ENCODE data around the gene FLT1.

The FLT1 gene, protein sequence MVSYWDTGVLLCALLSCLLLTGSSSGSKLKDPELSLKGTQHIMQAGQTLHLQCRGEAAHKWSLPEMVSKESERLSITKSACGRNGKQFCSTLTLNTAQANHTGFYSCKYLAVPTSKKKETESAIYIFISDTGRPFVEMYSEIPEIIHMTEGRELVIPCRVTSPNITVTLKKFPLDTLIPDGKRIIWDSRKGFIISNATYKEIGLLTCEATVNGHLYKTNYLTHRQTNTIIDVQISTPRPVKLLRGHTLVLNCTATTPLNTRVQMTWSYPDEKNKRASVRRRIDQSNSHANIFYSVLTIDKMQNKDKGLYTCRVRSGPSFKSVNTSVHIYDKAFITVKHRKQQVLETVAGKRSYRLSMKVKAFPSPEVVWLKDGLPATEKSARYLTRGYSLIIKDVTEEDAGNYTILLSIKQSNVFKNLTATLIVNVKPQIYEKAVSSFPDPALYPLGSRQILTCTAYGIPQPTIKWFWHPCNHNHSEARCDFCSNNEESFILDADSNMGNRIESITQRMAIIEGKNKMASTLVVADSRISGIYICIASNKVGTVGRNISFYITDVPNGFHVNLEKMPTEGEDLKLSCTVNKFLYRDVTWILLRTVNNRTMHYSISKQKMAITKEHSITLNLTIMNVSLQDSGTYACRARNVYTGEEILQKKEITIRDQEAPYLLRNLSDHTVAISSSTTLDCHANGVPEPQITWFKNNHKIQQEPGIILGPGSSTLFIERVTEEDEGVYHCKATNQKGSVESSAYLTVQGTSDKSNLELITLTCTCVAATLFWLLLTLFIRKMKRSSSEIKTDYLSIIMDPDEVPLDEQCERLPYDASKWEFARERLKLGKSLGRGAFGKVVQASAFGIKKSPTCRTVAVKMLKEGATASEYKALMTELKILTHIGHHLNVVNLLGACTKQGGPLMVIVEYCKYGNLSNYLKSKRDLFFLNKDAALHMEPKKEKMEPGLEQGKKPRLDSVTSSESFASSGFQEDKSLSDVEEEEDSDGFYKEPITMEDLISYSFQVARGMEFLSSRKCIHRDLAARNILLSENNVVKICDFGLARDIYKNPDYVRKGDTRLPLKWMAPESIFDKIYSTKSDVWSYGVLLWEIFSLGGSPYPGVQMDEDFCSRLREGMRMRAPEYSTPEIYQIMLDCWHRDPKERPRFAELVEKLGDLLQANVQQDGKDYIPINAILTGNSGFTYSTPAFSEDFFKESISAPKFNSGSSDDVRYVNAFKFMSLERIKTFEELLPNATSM (N-terminal part only)

DNA sequence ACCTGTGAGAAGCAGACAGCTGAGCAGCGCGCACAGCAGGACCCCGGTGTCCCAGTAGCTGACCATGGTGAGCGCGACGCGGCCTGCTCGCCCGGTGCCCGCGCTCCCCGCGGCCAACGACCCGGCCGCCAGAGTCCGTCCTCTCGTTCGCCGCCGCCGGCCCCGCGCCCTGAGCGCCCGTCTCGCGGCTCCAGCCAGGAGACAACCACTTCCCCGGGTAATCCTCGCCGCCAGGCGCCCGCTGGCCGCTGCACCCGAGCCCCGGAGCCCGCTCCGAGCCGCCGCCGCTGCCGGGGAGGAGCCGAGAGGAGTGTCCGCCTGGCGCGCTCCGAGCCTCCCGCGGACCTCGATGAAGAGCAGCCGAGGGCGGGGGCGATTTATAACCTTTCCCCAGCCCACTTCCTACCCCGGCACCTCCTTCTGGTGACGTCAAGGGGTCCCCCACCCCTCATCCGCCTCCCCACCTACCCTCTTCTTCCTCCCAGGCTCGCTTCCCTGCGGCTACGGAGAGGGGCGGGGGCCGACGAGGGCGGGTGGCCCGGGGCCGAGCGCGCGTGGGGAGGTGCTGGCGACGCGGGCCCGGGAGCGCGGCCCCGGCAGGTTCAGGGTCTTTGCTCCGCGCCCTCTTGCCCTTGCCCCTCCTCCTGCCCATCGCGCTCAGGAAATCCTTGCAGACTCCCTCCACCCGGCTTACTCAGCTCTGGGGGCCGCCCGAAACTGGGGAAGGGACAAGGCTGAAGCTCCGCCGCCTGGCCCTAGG is at the start of gene FLT1:
Gene FLT1, minus strand, starts transcription at position 351 of the 760 bp plus-strand sequence. Its CDS starts 285 bp downstream, at position 66.
- DNase-seq (ENCODE audit: low read depth, low spot score): no peak

DNA sequence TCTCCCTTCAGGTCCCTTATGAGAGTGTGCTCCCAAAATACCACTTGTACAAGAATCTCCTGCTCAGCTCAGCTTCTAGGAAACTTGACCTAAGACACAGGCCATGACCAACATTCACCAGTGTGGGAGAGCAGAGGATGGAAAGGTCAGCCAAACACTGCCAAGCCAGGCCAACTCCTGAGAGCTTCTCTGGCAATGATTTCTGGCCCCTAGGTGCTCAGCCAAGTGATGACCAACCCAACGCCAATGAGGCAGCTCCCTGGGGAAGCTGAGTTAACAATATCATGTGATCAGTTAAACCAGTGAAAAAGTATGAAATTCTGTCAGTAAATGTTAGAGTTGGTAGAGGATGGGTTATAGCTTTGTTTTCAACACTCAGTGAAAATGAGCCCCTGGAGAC is 49.1 kb upstream of the FLT1 start:
- DNase-seq (ENCODE audit: low read depth, low spot score): no peak

DNA sequence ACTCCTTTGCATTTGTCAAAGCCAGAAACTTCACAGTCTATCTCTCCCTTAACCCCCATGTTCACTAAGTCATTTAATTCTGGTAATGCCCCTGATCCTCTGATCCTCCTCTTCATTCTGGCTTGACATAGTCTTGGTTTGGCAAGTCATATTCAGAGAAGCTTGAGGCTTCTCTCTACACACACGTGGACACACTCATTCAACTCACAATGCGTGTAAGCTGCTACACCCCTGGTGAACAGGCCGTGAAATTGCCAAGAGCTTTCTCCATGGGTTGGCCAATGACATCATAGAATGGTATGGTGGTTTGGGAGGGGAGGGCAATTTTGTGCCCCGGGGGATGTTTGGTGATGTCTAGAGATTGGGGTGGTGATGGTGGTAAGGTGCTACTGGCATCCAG is 47.9 kb upstream of the FLT1 start:
- DNase-seq (ENCODE audit: low read depth, low spot score): no peak

DNA sequence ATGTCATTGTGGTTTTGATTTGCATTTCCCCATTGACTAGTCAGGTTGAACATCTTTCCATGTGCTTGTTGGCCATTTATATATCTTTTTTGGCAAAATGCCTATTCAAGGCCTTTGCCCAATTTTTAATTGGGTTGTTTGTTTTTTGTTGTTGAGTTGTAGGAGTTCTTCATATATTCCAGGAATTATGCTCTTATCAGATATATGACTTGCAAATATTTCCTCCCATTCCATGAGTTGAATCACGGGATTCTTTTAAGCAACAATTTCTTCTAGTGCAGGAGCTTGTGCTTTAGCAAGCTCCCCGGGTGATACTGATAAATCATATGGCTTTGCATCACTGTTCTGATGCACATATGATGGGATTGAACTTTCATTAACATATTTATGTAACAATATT is 47.0 kb upstream of the FLT1 start:
- DNase-seq (ENCODE audit: low read depth, low spot score): no peak

DNA sequence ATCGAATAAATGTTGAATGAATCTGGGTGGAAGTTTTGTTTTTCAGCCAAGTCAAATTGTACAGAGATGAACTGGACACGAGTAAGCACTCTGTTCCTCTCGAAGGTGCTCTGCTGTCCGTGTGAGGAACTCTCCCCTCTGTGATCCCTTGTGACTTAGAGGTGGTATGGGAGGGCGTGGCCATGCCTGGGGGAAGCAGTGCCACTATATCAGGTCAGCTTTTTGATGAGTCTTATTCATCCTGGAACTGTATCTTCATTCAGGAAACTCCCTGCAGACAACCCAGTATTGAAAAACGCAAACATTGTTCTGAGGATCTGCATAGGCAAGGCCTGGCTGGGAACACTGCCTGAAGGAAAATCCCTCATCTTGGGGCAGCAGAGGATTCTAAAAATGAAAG is 45.7 kb upstream of the FLT1 start:
- no peak for DNase-seq (ENCODE audit: low read depth, low spot score)

DNA sequence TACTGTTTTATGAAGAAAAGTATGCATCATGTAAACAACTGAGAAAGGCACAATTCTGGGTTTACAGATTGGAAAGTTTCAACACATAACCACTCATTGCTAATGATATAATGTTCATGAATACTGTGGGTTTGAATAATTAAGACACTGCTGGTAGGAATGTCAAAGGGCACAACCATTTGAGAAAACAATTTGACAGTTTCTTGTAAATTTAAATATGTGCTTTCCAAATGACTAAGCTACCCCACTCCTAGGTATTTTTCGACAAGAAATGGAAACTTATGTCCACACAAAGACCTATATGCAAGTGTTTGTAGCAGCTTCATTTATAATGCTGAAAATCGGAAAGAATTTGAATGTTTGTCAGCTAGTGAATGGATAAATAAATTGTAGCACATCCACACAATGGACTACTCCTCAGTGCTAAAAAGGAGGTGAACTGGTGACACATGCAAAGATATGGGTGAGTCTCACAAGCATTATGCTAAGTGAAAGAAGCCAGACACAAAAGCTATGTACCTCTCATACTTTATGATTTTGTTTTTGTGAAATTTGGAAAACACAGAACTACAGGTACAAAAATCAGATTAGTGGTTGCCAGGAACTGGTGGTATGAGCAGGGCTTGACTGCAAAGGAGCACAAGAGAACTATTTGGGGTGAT is 44.8 kb upstream of the FLT1 start:
- no peak for DNase-seq (ENCODE audit: low read depth, low spot score)

DNA sequence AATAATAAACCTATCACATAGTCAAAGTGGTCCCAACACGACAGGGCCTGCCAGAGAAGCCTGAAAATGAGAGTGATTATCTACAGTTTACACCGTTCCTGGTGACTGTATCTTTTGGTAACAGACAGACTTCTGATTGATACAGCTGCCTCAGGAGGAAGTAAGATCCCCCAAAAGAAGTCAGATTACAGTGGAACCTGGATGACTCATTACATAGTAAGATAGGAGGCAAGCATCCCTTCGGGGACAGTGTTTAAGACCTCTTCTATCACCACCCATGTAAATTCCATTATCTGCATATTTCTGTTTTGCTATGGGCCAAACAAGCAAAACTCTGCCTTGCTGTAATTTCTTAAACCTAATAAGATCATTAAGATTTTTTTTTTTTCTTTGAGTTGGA is 44.0 kb upstream of the FLT1 start:
- no peak for DNase-seq (ENCODE audit: low read depth, low spot score)

DNA sequence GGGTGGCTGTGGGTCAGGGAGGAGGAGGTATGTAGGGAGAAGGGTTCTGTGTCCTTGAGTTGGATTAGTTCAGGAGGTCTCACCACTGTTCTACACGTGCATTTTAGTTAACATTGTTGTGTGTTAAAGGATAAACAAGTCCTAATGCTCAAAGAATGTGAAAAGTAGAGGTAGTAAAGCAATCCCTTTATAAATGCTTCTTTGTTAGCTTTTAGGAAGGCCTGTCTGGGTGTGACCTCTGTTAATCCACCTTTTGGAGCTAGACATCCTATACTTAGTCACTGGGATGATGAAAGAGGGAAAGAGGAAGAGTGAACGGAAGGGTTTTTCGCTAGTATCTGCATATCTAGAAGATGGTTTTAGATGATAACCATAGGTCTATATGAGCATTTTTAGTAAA is 42.2 kb upstream of the FLT1 start:
- no peak for DNase-seq (ENCODE audit: low read depth, low spot score)

DNA sequence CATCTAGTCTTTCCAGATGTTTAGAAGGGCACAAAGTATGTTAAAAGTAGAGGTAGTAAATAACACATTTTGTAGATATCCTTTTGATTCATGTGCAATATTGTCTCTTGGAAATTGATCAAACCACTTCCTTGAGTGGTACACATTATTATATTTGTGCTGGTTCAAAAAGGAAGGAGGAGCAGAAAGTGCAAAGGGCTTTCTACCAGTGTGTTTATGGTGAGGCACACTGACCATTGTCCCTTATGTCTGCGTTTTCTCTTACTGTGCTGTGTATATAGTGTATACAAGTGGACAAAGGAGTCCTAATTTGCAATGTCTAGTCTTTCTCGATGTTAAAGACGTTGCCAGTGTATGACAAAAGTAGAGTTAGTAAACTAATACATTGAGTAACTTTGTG is 41.4 kb upstream of the FLT1 start:
- no peak for DNase-seq (ENCODE audit: low read depth, low spot score)

DNA sequence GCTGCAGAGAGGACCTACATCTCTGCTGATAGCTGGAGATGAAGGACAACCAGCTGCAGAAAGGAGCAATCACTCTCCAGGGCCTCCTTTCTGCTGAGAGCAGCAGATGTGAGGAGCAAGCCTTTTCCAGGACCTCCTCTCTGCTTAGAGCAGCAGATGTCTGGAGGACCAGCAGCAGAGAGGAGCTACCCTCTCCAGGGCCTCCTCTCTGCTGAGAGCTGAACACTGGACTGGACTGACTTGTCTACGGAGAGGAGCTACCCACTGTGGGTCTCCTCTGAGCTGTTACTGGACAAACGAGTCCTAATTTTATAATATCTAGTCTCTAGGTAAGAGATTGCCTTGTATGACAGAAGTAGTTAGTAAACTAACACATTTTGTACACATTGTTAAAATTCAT is 40.8 kb upstream of the FLT1 start:
- DNase-seq (ENCODE audit: low read depth, low spot score): no peak

DNA sequence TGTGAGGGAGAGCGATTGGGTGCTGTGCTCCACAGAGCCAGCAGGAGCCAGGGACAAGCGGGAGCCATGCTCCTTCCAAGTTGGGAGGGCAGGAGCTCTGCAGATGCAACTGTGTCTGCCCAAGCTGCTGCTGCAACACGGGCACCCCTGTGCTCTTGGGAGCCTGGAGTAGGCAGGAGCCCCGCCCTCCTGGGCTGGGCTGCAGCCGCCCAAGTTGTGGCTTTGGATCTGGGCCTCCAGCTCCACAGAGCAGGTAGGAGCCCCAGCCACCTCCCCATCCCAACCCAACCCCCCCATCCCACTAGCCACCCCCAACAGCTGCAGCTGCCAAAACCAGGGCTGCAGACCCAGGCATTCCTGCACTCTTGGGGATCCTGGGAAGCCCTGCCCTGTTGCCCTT is 39.9 kb upstream of the FLT1 start:
- no peak for DNase-seq (ENCODE audit: low read depth, low spot score)

DNA sequence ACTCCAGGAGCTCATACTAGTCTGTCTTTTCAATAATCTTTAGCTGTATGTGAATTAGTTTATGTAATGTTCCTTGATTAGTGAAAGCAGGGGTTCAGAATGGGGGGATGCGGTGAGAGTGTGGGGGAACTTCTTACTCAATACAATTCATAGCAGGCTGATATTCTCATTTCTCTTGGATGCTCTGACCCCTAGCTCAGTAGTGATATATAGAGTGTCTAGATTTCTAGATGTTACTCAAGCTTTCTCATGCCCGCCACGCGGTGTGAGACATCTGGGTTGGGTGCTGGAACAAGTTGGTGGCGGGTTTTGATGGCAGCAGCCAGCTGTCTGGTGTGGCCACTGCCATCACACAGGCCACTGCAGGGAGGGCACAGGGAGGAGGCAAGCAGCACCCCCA is 39.3 kb upstream of the FLT1 start:
- no peak for DNase-seq (ENCODE audit: low read depth, low spot score)

DNA sequence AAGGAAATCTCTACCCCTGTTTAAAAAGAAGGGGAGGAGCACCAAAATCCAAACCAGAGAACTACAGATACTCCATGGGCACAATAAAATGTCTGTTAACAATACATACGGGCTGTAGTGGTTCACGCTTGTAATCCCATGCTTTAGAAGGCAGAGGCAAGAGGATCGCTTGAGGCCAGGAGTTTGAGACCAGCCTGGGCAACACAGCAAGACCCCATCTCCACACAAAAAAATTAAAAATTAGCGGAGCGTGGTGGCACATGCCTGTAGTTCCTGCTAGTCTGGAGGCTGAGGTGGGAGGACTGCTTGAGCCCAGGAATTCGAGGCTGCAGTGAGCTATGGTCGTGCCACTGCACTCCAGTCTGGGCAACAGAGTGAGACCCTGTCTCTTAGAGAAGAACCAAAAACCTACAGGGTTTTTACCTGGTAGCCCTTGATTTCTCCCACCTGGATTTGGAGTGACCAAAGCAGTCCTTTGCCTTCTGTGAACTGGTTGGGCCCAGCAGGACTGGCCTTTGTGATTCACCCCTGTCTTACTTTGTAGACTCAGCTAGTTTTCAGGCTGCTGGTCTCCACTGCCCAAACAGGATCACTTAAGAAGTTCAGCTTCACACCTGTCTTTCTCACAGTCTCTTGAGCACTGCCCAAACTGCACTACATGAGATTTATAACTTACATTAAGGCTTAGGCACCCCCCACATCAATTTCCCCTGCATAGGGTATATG is 38.7 kb upstream of the FLT1 start:
- DNase-seq (ENCODE audit: low read depth, low spot score): no peak

DNA sequence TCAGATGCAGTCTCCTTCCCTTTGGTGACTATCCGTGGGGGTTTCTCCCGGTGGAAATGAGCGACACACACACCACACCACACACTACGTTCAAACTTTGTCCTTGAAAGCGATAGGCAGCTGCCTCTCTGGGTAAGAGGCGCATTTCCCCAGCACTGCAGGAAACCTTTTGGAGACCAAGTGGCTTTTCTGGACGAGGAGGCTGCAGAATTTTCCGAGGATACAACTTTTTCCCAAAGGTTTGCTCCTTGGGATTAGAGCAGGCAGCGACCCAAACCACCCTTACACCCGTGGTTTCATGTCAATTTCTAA is 38.2 kb upstream of the FLT1 start:
- no peak for DNase-seq (ENCODE audit: low read depth, low spot score)

DNA sequence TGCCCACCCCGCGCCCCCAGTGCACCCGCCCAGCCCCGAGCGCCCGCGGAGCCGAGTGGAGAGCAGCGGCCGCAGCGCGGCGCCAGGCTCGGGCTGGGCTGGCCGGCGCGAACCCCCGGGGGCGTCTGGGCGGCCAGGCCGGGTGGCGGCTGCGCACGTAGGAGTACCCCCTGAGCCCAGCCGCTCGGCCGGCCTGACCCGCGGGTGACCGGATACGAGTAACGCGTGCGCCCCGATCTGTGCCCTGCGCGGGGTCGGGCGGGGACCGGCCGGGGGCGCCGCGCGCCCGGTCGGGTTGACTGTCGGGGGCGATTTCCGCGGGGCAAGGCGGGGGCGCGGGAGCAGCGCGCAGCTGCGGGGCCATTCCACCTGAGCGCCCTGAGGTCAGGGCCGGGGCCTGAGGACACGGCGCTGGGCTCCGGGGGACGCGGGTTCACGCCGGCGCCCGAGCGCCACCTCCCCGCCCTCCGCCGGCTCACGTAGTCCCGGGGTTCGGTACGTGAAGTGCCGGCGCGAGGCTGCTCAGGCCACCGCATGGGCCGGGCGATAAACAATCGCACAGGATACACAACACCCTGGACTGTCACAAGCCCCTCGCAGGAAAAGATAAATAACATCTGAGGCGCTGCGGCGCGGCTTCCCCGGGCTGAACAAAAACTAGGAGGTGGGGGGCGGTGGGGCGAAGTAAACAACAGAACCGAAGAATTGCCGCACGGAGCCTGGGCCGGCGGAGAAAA is 37.6 kb upstream of the FLT1 start:
- no peak for DNase-seq (ENCODE audit: low read depth, low spot score)

DNA sequence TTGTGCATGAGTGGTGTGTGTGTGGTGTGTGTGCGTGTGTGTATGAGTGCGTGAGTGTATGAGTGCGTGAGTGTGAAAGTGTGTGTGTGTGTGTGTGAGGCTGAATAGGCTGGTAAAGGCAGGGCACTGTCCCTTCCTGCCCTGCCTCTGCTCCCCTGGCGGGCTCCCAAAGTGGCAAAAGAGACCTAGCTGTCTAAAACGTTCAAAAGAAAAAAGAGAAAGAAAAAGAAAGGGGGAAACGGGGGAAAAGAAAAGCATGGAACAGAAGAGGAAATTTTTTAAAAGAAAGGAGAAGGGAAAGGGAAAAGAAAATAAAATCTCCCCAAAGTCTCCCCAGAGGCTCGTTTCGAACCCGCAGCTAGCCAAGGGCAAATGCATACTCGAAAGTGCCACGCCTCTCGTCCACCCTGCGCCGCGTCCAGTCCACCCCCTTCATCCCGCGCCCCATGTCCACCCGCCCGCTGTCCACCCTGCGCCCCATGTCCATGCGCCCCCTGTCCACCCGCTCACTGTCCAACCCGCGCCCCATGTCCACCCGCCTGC is 37.0 kb upstream of the FLT1 start:
- DNase-seq (ENCODE audit: low read depth, low spot score): no peak

DNA sequence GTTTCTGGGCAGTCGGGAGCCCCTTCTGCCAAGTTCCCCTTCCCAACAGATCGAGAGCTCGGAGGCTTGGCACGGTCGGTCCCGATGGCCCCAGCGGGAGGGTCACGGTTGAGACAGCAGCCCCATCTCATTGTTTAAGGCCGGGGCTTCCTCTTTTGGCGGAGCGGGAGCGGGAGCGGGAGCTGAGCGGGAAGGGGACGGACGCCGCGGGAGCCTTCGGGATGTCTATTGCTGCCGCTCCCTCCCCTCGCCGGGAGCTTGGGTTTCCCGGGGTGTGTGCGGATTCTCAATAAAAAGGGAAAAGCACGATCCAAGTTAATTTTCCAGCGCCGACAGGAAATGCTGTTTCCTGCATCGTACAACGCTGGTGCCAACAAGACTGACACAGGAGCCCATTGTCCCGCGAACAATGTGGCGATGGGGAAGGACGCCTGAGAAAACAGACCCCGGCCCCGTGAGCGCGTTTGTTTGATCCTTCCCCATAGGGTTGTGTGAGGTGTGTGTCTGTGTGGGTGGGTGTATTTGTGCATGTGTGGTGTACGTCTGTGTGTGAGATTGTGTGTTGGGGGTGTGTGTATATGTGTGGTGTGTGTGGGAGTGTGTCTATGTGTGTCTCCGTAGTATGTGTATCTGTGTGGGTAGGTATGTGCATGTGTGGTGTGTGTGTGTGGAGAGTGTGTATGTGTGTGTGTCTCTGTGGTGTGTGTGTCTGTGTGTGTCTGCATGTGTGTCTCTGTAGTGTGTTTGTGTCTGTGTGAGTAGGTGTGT is 36.3 kb upstream of the FLT1 start:
- DNase-seq (ENCODE audit: low read depth, low spot score): no peak

DNA sequence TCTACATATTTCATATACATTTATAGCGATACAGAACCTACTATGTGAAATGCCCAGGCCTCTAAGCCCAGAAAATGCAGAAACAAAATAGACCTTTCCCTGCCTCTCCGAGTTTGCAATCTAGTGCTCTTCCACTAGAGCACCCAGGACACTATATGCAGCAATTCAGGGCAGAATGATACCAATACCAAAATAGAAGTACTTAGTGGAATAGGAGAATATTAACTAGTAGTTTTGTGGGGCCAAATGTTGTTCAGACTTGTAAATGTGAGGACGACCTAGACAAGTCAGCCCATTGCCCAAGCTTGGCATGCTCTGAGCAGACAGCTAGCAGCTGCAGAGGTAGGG is 35.8 kb upstream of the FLT1 start:
- peak; percentile 18 for DNase-seq (ENCODE audit: low read depth, low spot score)

DNA sequence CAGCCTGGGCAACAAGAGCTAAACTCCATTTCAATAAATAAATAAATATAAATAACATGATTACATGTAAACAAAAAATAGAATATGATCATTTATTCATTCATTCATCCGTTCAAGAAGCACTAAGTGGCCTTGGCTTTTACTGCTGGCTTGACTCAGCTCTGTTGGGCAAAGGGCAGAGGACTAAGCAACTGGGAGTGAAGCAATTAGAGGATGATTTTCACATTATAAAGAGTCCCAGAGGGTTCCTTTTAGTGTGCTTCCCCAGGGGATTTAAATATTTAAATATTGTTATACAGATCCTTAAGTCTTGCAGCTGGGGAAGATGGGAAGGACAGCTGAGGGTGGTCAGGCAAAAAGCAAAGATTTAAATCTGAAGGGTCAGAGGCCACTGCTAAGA is 34.9 kb upstream of the FLT1 start:
- DNase-seq (ENCODE audit: low read depth, low spot score): no peak

Measured in smooth muscle cell of the brain vasculature (primary cell).